ENCODE results near the gene POLR2E.

- no peak for TF ChIP-seq CTCF (IDR thresholded peaks at IDR 0.05; ENCODE audit: poor library complexity, severe bottlenecking)
- no peak for TF ChIP-seq MXI1 (conservative IDR thresholded peaks at IDR 0.05; ENCODE audit: poor library complexity, severe bottlenecking)
- TF ChIP-seq EP300 (conservative IDR thresholded peaks at IDR 0.05; ENCODE audit: poor library complexity, severe bottlenecking): no peak
Measured at GRCh38 chr19:1054102-1055027, 40.8 kb downstream of the POLR2E start.
